Large intestine (tissue), 3 donors: ENCODE measurements around the gene CSTB. TPM values are rescaled to one million over a fixed set of nuclear protein-coding genes. Genes with fewer than 3 reads are reported as not detected.

Source experiments
- DNase-seq, 2 donors: peaks; one replicate each; pipeline versions ENCODE4 v3.0.0 to v3.0.0-alpha.2; 2013
- H3K27ac ChIP-seq: one replicate; pipeline ENCODE4 v1.5.1; 2013; ENCODE audit warnings: low read length
- H3K27me3 ChIP-seq: 2 replicates; pipeline ENCODE4 v1.6.1; 2013; ENCODE audit warnings: low read length; ENCODE audit not compliant: control insufficient read depth, insufficient read depth
- H3K36me3 ChIP-seq: 2 replicates; pipeline ENCODE4 v1.6.1; 2013; ENCODE audit warnings: low read length; ENCODE audit not compliant: control insufficient read depth, insufficient read depth
- H3K4me1 ChIP-seq: one replicate; pipeline ENCODE4 v1.6.1; 2013; ENCODE audit warnings: low read length; ENCODE audit not compliant: control insufficient read depth, insufficient read depth
- H3K4me3 ChIP-seq: one replicate; pipeline ENCODE4 v1.5.1; 2013; ENCODE audit warnings: low read length
- H3K9me3 ChIP-seq: one replicate; pipeline ENCODE4 v1.6.1; 2013; ENCODE audit warnings: mild to moderate bottlenecking, low read depth, low read length, moderate library complexity; ENCODE audit not compliant: control insufficient read depth
- WGBS: methylation state at CpG from one replicate; pipeline ENCODE4 v1.1.5; 2013; ENCODE audit warnings: low lambda C conversion rate; ENCODE audit not compliant: insufficient coverage; 5-methylcytosine and 5-hydroxymethylcytosine counted together
- polyA plus RNA-seq: library from polyadenylated mRNA; unstranded; fragments of 120-200 nt; gene quantifications from one replicate; pipeline ENCODE4 v1.2.1, GENCODE V29; 2013

CSTB gene
- polyA plus RNA-seq, 1 donor, result 36.5 TPM

GRCh38 chr21:43767984-43768867 is 7.9 kb downstream of the CSTB start:
- H3K27me3 ChIP-seq, result no peaks in the 10 kb centered on the region
- no CpG with 5 or more reads among the region's 34 CpGs for WGBS
- no peaks in the 10 kb centered on the region for H3K9me3 ChIP-seq
- H3K36me3 ChIP-seq, result peaks cover 14% of the 10 kb centered on the region
- H3K4me3 ChIP-seq, result no peak overlapping the region
- DNase-seq, result peak; percentile 92 to 95
- H3K4me1 ChIP-seq, result peaks cover 24% of the 10 kb centered on the region
- peak overlapping the region; percentile 63 for H3K27ac ChIP-seq

GRCh38 chr21:43767498-43767983 is 8.6 kb downstream of the CSTB start:
- Histone ChIP-seq H3K36me3 (peaks cover 14% of the 10 kb centered on the region), H3K4me1 (peaks cover 24% of the 10 kb centered on the region), H3K9me3 (peaks cover 3% of the 10 kb centered on the region), H3K4me3 (no peak overlapping the region), H3K27ac (peak overlapping the region; percentile 63), H3K27me3 (no peaks in the 10 kb centered on the region)
- no CpG with 5 or more reads among the region's 15 CpGs for WGBS
- no peak for DNase-seq

- H3K27me3 ChIP-seq, result no peaks in the 10 kb centered on the region
- H3K4me1 ChIP-seq, result peaks cover 24% of the 10 kb centered on the region
- H3K36me3 ChIP-seq, result peaks cover 18% of the 10 kb centered on the region
- H3K9me3 ChIP-seq, result peaks cover 3% of the 10 kb centered on the region
- no CpG with 5 or more reads among the region's 34 CpGs for WGBS
- peak; percentile 64 to 75 for DNase-seq
- no peak overlapping the region for H3K27ac ChIP-seq
- no peak overlapping the region for H3K4me3 ChIP-seq
Measured at GRCh38 chr21:43766734-43767497, 9.2 kb downstream of the CSTB start.

GRCh38 chr21:43764576-43765495 is 11.3 kb downstream of the CSTB start:
- peaks cover 32% of the 10 kb centered on the region for H3K36me3 ChIP-seq
- no peak overlapping the region for H3K4me3 ChIP-seq
- H3K27ac ChIP-seq, result no peak overlapping the region
- WGBS, result no CpG with 5 or more reads among the region's 19 CpGs
- DNase-seq, result no peak
- peaks cover 24% of the 10 kb centered on the region for H3K4me1 ChIP-seq
- H3K9me3 ChIP-seq, result peaks cover 3% of the 10 kb centered on the region
- H3K27me3 ChIP-seq, result no peaks in the 10 kb centered on the region

DNA sequence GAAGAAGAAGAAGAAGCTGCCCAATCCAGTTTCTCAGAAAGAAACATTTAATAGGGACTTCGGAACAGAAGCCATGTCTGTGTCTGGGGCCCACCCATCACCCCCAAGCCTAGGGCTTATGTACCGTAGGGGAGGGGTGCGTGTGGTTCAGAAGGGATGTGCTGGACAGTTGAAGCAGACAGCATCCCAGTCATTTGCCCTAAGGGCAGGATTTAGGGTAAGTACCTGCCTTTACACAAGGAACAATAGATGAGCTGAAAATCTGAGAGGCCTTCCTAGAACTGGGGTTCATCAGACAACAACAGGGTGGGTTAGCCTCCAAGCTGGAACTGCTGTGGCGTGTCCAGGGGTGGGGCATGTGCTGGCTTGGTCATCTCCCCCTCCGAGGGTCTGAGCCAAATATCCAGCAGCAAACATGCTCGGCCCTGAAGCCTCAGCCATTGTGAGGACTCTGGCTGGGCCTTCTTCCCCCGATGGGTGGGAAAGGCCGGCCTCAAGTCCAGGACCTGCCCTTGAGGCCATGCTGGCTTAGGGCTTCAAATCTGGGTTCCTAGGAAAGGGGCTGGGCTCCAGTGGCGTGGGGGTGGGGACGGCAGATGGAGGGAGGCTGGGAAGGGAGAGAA is 12.1 kb downstream of the CSTB start:
- peaks cover 40% of the 10 kb centered on the region for H3K36me3 ChIP-seq
- H3K4me1 ChIP-seq, result peaks cover 24% of the 10 kb centered on the region
- no peaks in the 10 kb centered on the region for H3K27me3 ChIP-seq
- peaks cover 3% of the 10 kb centered on the region for H3K9me3 ChIP-seq
- WGBS, result no CpG with 5 or more reads among the region's 10 CpGs
- no peak for DNase-seq
- no peak overlapping the region for H3K4me3 ChIP-seq
- H3K27ac ChIP-seq, result no peak overlapping the region

DNA sequence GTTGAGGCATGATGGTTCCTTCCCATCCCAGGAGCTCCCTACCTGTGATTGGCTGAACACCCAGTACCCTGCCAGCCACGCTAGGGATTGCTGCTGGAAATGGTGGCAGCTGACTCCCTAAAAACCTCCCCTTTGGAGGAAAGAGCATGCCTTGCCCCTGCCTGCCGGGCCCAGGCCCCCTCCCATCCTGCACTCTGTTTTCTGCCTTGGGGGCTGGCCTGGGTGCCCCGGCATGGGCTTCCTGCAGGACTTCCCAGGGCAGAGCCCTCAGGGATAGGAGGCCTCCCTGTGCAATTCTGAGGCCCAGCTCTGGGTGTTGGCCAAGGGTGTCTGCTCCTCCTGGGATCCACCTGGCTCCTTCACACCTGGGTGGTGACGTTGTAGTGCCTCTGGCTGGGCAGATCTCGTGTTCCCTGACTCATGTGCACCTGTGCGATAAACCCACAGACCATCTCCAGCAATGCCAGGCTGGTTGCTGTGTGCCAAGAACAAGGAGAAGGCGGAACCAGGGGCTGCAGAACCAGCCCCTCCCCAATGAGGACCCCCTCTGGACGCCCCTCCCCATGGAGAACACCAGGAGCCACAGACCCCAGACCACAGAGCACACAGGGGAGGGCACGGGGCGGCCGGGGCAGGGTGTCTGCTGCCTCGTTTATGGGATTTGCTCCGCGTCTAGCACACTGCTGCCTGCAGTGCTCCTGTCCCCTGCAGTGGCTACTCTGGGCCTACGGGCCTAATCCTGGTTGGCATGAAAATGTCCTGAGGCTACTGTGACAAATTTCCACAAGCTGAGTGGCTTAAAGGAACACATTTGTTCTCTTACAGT is 13.6 kb downstream of the CSTB start:
- Histone ChIP-seq H3K9me3 (peaks cover 3% of the 10 kb centered on the region), H3K27me3 (no peaks in the 10 kb centered on the region), H3K36me3 (peaks cover 53% of the 10 kb centered on the region), H3K4me3 (no peak overlapping the region), H3K4me1 (peaks cover 10% of the 10 kb centered on the region), H3K27ac (no peak overlapping the region)
- no CpG with 5 or more reads among the region's 15 CpGs for WGBS
- no peak for DNase-seq

DNA sequence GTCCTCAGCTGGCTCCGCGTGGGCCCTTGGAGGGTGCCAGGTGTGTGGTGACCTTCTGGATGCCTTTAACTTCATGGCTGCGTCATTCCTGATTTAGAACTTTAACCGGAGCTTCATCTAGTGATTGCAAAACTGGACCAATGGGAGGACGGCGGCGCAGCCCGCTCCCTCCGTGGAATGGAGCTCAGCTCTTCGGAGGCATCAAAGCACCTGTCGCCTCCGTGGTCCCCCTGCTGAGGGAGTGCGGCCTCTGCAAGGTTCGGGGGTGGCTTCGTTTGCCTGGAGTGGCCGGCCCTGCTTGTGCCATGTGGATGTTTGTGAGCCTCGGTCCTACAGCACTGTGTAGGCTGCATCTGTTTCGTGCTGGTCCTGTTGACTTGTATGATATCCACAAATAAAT is 14.2 kb downstream of the CSTB start:
- DNase-seq, result no peak
- peaks cover 3% of the 10 kb centered on the region for H3K9me3 ChIP-seq
- H3K27me3 ChIP-seq, result no peaks in the 10 kb centered on the region
- peaks cover 59% of the 10 kb centered on the region for H3K36me3 ChIP-seq
- peaks cover 4% of the 10 kb centered on the region for H3K4me1 ChIP-seq
- WGBS, result no CpG with 5 or more reads among the region's 18 CpGs
- H3K27ac ChIP-seq, result no peak overlapping the region
- H3K4me3 ChIP-seq, result no peak overlapping the region

DNA sequence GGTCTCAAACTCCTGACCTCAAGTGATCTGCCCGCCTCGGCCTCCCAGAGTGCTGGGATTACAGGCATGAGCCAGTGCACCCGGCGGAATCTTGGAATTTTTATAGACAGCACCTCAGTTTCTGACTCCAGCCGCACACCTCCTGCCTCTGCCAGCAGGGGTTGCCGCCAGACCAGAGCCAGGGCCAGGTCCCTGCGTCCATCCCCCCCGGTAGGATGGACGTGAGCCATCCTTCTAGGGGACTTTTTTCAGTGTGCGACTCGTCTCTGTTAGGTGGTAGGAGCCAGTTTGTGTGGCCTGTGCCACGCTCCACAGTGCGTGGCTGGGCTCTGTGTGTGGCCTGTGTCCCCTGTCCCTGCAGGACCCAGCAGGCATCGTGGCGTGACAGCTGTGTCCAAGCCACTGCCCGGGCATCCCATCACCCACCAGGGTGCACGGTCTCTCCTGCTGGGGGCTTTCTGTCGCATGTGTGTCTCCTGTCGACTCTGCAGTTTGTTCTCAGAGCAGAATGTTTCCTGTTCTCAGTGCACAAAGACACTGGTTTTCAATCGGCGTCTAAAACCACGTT is 15.6 kb downstream of the CSTB start:
- H3K4me1 ChIP-seq, result no peaks in the 10 kb centered on the region

DNA sequence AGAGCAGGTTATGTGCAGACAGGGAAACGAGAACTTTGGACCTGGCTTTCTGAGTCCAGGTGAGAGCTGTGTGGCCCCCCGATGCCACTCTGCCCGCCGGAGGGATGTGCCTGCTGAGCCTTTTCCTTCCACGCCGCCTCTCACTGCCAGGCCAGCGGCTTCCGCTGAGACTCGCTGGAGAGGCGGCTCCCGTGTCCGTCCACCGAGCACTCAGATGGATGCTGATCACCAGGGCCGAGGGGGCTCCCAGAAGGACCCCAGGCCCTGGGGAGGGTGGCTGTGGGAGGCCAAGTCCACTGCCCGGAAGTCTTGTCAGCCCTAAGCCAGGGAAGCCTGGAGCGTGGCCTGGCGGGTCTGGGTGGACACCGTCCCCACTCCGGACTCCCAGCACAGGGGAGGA is 16.5 kb downstream of the CSTB start:
- peaks cover 6% of the 10 kb centered on the region for H3K9me3 ChIP-seq
- H3K27ac ChIP-seq, result no peak overlapping the region
- H3K4me1 ChIP-seq, result no peaks in the 10 kb centered on the region
- no peak overlapping the region for H3K4me3 ChIP-seq
- H3K27me3 ChIP-seq, result no peaks in the 10 kb centered on the region
- peaks cover 82% of the 10 kb centered on the region for H3K36me3 ChIP-seq
- DNase-seq, result no peak
- WGBS, result no CpG with 5 or more reads among the region's 19 CpGs

More for the DNA sequence above, 15.6 kb downstream of the CSTB start:
- peaks cover 73% of the 10 kb centered on the region for H3K36me3 ChIP-seq
- peaks cover 6% of the 10 kb centered on the region for H3K9me3 ChIP-seq
- no peak for DNase-seq
- H3K27ac ChIP-seq, result no peak overlapping the region
- H3K27me3 ChIP-seq, result no peaks in the 10 kb centered on the region
- H3K4me3 ChIP-seq, result no peak overlapping the region
- WGBS, result no CpG with 5 or more reads among the region's 22 CpGs
